GM19324 (cell line): ENCODE measurements around the gene MAP7.

Experiments
- ATAC-seq: cut with Tn5 transposase; IDR thresholded peaks from one replicate; pipeline ENCODE4 v1.9.1; 2021; ENCODE audit warnings: mild to moderate bottlenecking, moderate library complexity; ENCODE audit not compliant: unreplicated experiment, low FRiP score

The MAP7 gene

DNA sequence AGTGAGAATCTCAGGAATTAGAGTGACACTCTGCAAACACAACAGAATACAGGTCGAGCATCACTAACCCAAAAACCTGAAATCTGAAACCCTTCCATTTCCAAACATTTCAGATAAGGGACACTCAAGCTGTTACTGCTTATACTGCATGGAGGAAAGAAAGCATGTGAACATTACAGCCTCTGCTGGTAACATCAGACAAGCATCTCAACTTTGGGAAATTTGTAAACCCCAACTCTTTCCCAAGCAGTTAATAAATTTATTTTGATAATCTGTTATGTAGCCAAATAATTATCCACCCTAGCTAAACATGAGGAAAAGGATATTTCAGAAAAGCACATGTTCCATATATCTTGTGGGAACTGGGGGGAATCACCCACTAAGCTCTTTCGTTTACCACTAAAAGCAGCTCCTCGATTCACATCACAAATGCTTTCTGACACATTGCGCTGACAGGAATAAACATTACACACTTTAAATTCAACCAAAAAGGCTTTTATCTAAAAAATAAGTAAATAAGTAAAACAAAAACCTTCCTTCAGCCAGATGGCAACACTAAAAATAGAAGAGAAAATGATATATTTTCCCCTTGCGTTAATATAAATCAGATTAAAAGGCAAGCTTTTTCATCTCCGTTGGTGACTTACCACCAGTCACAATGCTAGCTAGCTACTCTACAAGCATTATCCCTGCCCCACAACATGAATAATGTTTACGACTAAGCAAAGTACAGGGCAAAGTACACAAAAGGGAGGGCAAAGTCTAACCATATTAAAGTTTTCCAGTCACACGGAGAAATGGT lies 120.8 kb downstream of the MAP7 start:
- ATAC-seq = no peak

- no peak for ATAC-seq
Observed at GRCh38 chr6:136427378-136427717, 122.9 kb downstream of the MAP7 start.

- no peak for ATAC-seq
Observed at GRCh38 chr6:136426627-136427377, 123.4 kb downstream of the MAP7 start.

- no peak for ATAC-seq
Observed at GRCh38 chr6:136425793-136426192, 124.4 kb downstream of the MAP7 start.

- no peak for ATAC-seq
Observed at GRCh38 chr6:136424901-136425300, 125.3 kb downstream of the MAP7 start.

GRCh38 chr6:136424450-136424849 lies 125.8 kb downstream of the MAP7 start:
- no peak for ATAC-seq

GRCh38 chr6:136421537-136422158 lies 128.6 kb downstream of the MAP7 start:
- ATAC-seq = no peak

DNA sequence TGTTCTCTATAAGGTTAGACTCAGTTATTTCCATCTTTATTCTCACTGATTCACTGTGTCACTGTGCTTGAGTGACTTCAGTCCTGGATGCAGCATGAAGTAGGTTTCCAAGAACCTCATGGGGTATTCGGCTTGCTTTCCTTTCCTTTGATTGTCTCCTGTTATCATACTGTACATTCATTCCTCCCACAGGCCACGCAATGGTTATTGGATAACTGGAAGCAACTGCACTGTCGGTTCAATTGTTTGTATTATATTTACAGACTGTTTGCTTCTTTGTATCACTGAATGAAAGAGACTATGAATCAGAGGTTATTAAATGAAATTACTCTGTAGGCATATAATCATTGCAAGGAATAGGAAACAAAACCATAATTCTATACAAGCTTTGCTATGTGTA lies 129.4 kb downstream of the MAP7 start:
- no peak for ATAC-seq

DNA sequence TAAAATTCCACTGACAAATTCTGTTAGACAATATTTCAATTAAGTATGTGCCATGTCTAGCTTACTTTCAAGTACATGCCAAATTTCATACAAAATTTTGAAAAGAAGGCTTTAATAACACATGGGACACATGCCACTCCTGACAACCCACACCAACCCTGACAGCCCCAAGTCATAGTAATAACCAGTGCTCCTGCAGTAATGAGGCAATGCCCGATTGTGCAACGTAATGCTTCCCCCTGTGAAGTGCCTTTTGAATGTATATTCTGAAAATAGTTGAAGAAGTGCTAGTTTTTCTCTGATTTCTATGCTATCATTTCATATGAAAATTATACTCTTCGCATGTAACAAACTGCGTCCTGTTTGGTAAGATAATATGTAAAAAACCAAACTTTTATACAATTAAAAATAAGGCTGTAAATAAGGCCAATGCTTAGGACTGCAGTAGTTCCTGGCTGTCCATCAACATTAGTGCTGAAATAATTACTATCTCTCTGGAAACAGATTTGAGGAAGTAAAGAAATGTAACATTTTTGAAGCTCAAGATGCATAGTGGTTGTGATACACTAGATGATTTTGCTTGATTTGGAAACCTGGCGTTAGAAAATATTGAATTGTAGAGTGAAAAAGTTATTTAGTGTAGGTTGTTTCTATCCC lies 134.7 kb downstream of the MAP7 start:
- ATAC-seq = no peak

- ATAC-seq = no peak
Observed at GRCh38 chr6:136412410-136412809, 137.8 kb downstream of the MAP7 start.

- ATAC-seq = no peak
Observed at GRCh38 chr6:136411453-136412354, 138.5 kb downstream of the MAP7 start.

DNA sequence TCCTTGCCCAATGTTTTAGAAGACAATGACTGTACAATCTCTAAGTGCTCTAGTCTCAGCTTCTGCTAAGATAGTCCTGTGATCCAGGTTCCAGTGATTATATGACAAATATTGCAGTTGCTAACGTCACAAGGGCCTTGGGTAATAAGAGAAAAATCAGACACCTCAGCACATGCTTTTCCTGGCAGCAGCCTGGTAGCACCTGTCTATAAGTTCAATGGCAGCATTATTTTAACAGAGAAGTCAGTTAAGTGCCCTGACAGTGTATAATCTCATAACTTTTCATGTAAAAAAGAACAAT lies 139.2 kb downstream of the MAP7 start:
- no peak for ATAC-seq

GRCh38 chr6:136410201-136411024 lies 139.8 kb downstream of the MAP7 start:
- no peak for ATAC-seq

GRCh38 chr6:136409597-136409996 lies 140.6 kb downstream of the MAP7 start:
- ATAC-seq = no peak

- ATAC-seq = no peak
Observed at GRCh38 chr6:136408204-136408603, 142.0 kb downstream of the MAP7 start.

GRCh38 chr6:136405420-136406029 lies 144.7 kb downstream of the MAP7 start:
- no peak for ATAC-seq

DNA sequence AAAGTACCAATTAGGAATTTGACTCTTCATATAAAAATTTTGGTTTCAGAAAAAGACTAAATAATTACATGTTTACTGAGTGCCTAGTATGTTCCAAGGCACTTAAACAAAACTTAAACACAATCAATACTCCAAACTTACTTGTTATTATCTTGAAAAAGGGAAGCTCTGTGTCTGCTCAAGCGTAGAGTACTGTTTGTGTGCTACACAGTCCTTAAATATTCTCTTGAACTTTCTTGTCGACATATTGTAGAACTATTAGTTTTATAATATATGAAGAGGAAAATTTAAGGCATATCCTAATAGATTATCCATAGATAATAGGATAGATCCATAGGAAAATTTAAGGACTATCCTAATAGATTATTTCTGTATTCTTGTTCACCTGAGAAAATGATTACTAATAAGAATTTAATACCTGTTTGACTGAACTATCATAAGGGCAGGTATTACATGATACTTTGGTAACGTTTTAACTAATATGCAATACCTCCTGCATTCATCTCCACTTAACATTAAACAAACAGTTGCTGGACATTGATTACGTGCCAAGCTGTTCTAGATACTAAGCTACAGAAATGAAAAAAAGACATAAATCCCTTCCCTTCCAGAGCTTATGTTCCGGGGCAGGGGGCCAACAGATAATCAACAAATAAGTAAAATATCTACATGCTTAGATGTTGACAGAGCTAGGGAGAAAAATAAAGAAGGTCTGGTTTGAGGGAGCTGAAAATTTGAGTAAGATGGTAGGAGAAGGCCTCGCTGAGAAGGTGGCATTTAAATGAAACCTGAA lies 145.4 kb downstream of the MAP7 start:
- ATAC-seq = no peak

DNA sequence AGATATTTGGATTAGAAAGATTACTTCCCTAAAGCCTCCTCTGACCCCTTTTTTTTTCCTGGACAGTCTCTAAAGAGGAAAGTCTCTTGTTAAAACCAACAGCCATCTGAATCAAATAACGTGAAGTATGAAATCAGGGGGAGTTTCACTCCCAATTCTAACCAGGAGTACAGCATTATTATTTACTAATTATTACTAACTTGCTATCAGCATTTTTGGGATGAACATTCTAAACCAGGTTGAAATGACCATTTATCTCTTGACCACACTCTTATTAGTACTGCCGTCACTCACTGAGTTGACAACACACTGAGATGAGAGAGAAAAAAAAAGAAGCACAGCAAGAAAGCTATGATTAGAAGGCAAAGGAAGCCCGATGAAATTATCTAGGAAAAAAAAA lies 146.2 kb downstream of the MAP7 start:
- no peak for ATAC-seq
